ENCODE measurements around the gene GPX4.

GRCh38 chr19:1094655-1094977, 9.2 kb upstream of the GPX4 start:
- TF ChIP-seq CTCF (conservative IDR thresholded peaks at IDR 0.05; ENCODE audit: low read length) (no peak), EZH2phosphoT487 (IDR thresholded peaks at IDR 0.05; ENCODE audit: borderline replicate concordance, low read depth, low read length) (no peak)

Measured in OCI-LY7 (cell line).